Heart right ventricle (tissue), 16 donors: ENCODE data around the gene GPHN. TPM values are rescaled to one million over a fixed set of nuclear protein-coding genes. Genes with fewer than 3 reads are reported as not detected.

Experiments
- ATAC-seq, 8 donors: fragments of 200-7000 bp; cut with Tn5 transposase; one replicate each; pipeline ENCODE4 v1.9.1; 2020; ENCODE audit warnings: mild to moderate bottlenecking in 8 of 8, moderate library complexity in 8 of 8, moderate number of reproducible peaks in 1 of 8
- DNase-seq, 2 donors: peaks; one replicate each; pipeline ENCODE4 v3.0.0-alpha.2; 2020
- H3K27ac ChIP-seq, 10 donors: fragments of 200-600 bp; sonication (generic) in 2 of 10; one replicate each; pipeline versions ENCODE4 v1.5.0 to v1.8.0; 2020 to 2022; ENCODE audit warnings: mild to moderate bottlenecking in 3 of 10
- H3K27me3 ChIP-seq, 7 donors: fragments of 200-600 bp; one replicate each; pipeline ENCODE4 v1.8.0; 2021 to 2022; ENCODE audit warnings: mild to moderate bottlenecking in 2 of 7
- H3K36me3 ChIP-seq, 9 donors: fragments of 200-600 bp; sonication (generic) in 1 of 9; one replicate each; pipeline versions ENCODE4 v1.5.0 to v1.8.0; 2020 to 2022; ENCODE audit warnings: mild to moderate bottlenecking in 2 of 9
- H3K4me1 ChIP-seq, 9 donors: fragments of 200-600 bp; sonication (generic) in 1 of 9; one replicate each; pipeline versions ENCODE4 v1.5.0 to v1.8.0; 2020 to 2022; ENCODE audit warnings: mild to moderate bottlenecking in 4 of 9
- H3K4me3 ChIP-seq, 10 donors: fragments of 200-600 bp; sonication (generic) in 2 of 10; one replicate each; pipeline versions ENCODE4 v1.5.0 to v1.8.0; 2020 to 2022; ENCODE audit warnings: mild to moderate bottlenecking in 7 of 10, moderate library complexity in 2 of 10
- H3K9me3 ChIP-seq, 11 donors: fragments of 200-600 bp in 10 of 11; sonication (generic) in 2 of 11; one replicate each; pipeline versions ENCODE4 v1.5.0 to v1.8.0; 2013 to 2022; ENCODE audit warnings: mild to moderate bottlenecking in 2 of 11, control low read depth in 1 of 11, moderate library complexity in 1 of 11
- CTCF ChIP-seq, 9 donors: fragments of 200-600 bp; sonication (generic) in 2 of 9; IDR thresholded peaks; one replicate each; pipeline versions ENCODE4 v1.5.0 to v1.8.0; 2021 to 2022; ENCODE audit warnings: antibody characterized with exemption in 9 of 9, mild to moderate bottlenecking in 5 of 9, moderate library complexity in 1 of 9
- WGBS, 2 donors: extraction: QIAGEN DNeasy Blood & Tissue Kit; methylation state at CpG; one replicate each; pipeline ENCODE4 v1.1.7; 2013; ENCODE audit warnings: inconsistent platforms in 1 of 2; 5-methylcytosine and 5-hydroxymethylcytosine counted together
- intact Hi-C, 10 donors: fragments of 100-400 bp; cut with DNase I; formaldehyde crosslinking; loops; one replicate each; pipeline versions ENCODE4 v1.11.1 to v1.14.2; 2022
- polyA plus RNA-seq, 2 donors: library from polyadenylated mRNA; stranded (reverse); fragments of 200-250 nt; gene quantifications; one replicate each; pipeline ENCODE4 v1.2.3, GENCODE V29; 2013
- total RNA-seq, 10 donors: library from RNA; stranded (reverse); fragmentation: NEBNext Ultra II Directional in 3 of 10; extraction: Animal tissue kit (Norgen Biotek cat#: 25700) in 3 of 10; gene quantifications; one replicate each; pipeline versions ENCODE4 v1.2.1 to v1.2.4, GENCODE V29; 2021 to 2023
- donor health status: Arrhythmogenic right ventricular cardiomyopathy.
- donor health status: ischemic (EF 13 %, LVEDD 7.1; RV severe dilation, severe dysfunction).
- donor health status: healthy with polysubstance abuse.
- donor health status: DM: no; HTN: yes; CAD: no.
- donor health status: DM: no; HTN: no; CAD: no.
- donor health status: ischemic (EF 25% LVEDD 6.9; RV normal size, moderate dysfunction).
- donor health status: ischemic (EF 25% LVEDD 5.7; RV mildly dilated, moderate dysfunction).
- donor health status: healthy.
- donor health status: DM: yes; HTN: yes; CAD: no.
- donor health status: Ischemic cardiomyopathy.
- donor health status: ischemic (EF 35%, LVEDD 5.7; RV mildly dilated, moderate dysfunction).
- donor health status: nonischemic (EF 11% LVEDD 7.7; RV severe dilation, severe dysfunction).
- donor health status: DM: yes; HTN: yes; CAD: no.
- donor health status: PGD.
- donor health status: ischemic (EF 29% LVEDD 5.4; RV normal size, mild dysfunction).
- donor health status: nonischemic (EF 23%, LVEDD 6.1; RV moderate dilation, normal function).

The GPHN gene
- total and polyA plus RNA-seq, 12 donors, result 12.2 to 48.0 (median 32.2) TPM

GRCh38 chr14:66482873-66483272, 25.1 kb upstream of the GPHN start:
- peak overlapping the region in 3 of 10 donors; percentile 32 to 61 (median 42) for H3K27ac ChIP-seq
- H3K27me3 ChIP-seq, result no peaks in the 10 kb centered on the region
- intact Hi-C loops, result loop anchor here in 1 of 10 donors (10.0 kb wide), 1 partner anchor 632 kb away; no protein-coding TSS in a partner anchor
- H3K36me3 ChIP-seq, result no peaks in the 10 kb centered on the region
- H3K4me3 ChIP-seq, result no peak overlapping the region
- no peak for DNase-seq
- peaks cover 0 to 25% (median 15%) of the 10 kb centered on the region in 9 donors for H3K4me1 ChIP-seq
- no peaks in the 10 kb centered on the region for H3K9me3 ChIP-seq
- WGBS, 2 donors, result 13 to 14% methylated on average over 2 of the region's 2 CpGs
- ATAC-seq, result peak in 5 of 8 donors; percentile 24 to 78 (median 52)
- TF ChIP-seq CTCF (IDR thresholded peaks at IDR 0.05), result no peak

DNA sequence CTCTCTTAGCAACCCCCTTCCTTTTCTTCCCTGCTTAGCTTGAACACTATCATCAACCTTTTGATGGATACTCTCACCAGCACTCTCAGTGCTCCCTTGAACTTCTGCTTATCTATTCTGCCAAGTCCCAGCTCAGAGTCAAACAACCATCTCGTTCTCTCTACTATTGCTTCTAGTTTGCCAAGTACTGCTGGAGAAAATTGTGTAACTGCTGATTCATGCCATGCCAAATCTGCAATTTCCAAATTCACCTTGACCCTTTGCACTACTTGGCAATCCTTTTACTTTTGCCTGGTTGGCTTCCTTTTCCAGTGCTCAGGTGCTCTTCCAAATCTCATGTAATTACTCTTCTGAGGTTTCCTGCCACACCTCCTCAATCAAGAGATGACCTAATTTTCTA, 24.6 kb upstream of the GPHN start:
- peaks cover 0 to 25% (median 15%) of the 10 kb centered on the region in 9 donors for H3K4me1 ChIP-seq
- peak in 7 of 8 donors; percentile 44 to 97 (median 89) for ATAC-seq
- WGBS, 2 donors, result 3 to 4% methylated on average over 1 of the region's 1 CpG
- no peaks in the 10 kb centered on the region for H3K27me3 ChIP-seq
- no peak for DNase-seq
- H3K36me3 ChIP-seq, result no peaks in the 10 kb centered on the region
- H3K9me3 ChIP-seq, result no peaks in the 10 kb centered on the region
- no peak overlapping the region for H3K4me3 ChIP-seq
- H3K27ac ChIP-seq, result peak overlapping the region in 4 of 10 donors; percentile 15 to 61 (median 37)
- intact Hi-C loops, result loop anchor here in 1 of 10 donors (10.0 kb wide), 1 partner anchor 631 kb away; no protein-coding TSS in a partner anchor
- no peak for TF ChIP-seq CTCF (IDR thresholded peaks at IDR 0.05)

DNA sequence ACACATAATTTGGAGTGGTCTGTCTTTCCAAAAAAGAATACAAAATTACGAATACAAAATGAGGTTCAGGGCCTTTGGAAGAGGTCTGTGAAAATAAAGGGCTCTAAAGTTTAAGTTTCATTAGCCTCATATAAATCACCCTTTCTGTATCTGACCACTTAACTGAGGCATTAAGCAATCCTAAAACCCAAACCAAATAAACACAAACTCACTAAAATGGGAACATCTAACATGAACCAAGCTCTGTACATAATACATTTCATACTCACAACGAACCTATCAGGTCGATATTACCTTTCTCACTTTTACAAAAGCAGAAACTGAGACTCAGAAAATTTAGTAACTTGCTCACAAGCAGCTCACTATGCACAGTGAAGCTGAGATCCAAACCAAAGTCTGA, 22.9 kb upstream of the GPHN start:
- H3K4me3 ChIP-seq, result no peak overlapping the region
- no peak for ATAC-seq
- 76 to 80% methylated on average over 3 of the region's 3 CpGs for WGBS, 2 donors

GRCh38 chr14:66485910-66486421, 22.0 kb upstream of the GPHN start, which contains the start of gene CCDC196:
CCDC196 (plus strand) TSS chr14:66486371; CDS start chr14:66486503, 132 bp downstream.
- Histone ChIP-seq H3K36me3 (no peaks in the 10 kb centered on the region), H3K27ac (peak within 1 kb of the TSS in 1 of 10 donors; percentile 11), H3K4me1 (peaks cover 0 to 31% (median 15%) of the 10 kb centered on the region in 9 donors), H3K4me3 (no peak within 1 kb of the TSS), H3K27me3 (no peaks in the 10 kb centered on the region), H3K9me3 (no peaks in the 10 kb centered on the region)
- ATAC-seq (no peak), DNase-seq (no peak)
- intact Hi-C loops, result loop anchor here in 2 of 10 donors (5.0 to 10.0 kb wide), 2 partner anchors 84 to 629 kb away; no protein-coding TSS in a partner anchor
- no peak for TF ChIP-seq CTCF (IDR thresholded peaks at IDR 0.05)
- 76% methylated on average over 2 of the region's 2 CpGs for WGBS, 2 donors

More for the DNA sequence above, 22.9 kb upstream of the GPHN start:
- no peaks in the 10 kb centered on the region for H3K36me3 ChIP-seq
- no peak for DNase-seq
- intact Hi-C loops, result loop anchor here in 2 of 10 donors (5.0 to 10.0 kb wide), 2 partner anchors 83 to 630 kb away; no protein-coding TSS in a partner anchor
- no peak for TF ChIP-seq CTCF (IDR thresholded peaks at IDR 0.05)
- peaks cover 0 to 25% (median 15%) of the 10 kb centered on the region in 9 donors for H3K4me1 ChIP-seq
- no peaks in the 10 kb centered on the region for H3K9me3 ChIP-seq
- H3K27me3 ChIP-seq, result no peaks in the 10 kb centered on the region
- H3K27ac ChIP-seq, result peak overlapping the region in 1 of 10 donors; percentile 11
